ENCODE results near the gene ATP8A1.
A peak's percentile ranks its signal among the peaks of the same experiment; 100 is the strongest.
"Not testable (repeated sequence)": the region's sequence is repeated elsewhere in the genome, so short reads cannot be mapped to it uniquely, and the experiment has no call there.

ATP8A1 gene

GRCh38 chr4:42398171-42398870 lies 258.6 kb downstream of the ATP8A1 start:
- DNase-seq = peak in 1 of 2 donors; percentile 29

- DNase-seq = no peak
Measured at GRCh38 chr4:42397635-42398170, 259.2 kb downstream of the ATP8A1 start.

GRCh38 chr4:42396752-42397634 lies 259.9 kb downstream of the ATP8A1 start, which contains the start of gene SHISA3:
TSS of gene SHISA3 (plus strand) at chr4:42397488. CDS start at chr4:42398057, 569 bp downstream.
- DNase-seq = peak in 1 of 2 donors; percentile 15

GRCh38 chr4:42396361-42396751 lies 260.5 kb downstream of the ATP8A1 start:
- DNase-seq = no peak

GRCh38 chr4:42395595-42395994 lies 261.3 kb downstream of the ATP8A1 start:
- no peak for DNase-seq

- no peak for DNase-seq
Measured at GRCh38 chr4:42392436-42392835, 264.5 kb downstream of the ATP8A1 start.

GRCh38 chr4:42391981-42392380 lies 264.9 kb downstream of the ATP8A1 start:
- DNase-seq = no peak

GRCh38 chr4:42391355-42391664 lies 265.6 kb downstream of the ATP8A1 start:
- DNase-seq = no peak

GRCh38 chr4:42390622-42391354 lies 266.1 kb downstream of the ATP8A1 start:
- DNase-seq = no peak

GRCh38 chr4:42385516-42385915 lies 271.4 kb downstream of the ATP8A1 start:
- DNase-seq = no peak

- DNase-seq = no peak
Measured at GRCh38 chr4:42381666-42382065, 275.2 kb downstream of the ATP8A1 start.

- no peak for DNase-seq
Measured at GRCh38 chr4:42377497-42377896, 279.4 kb downstream of the ATP8A1 start.

GRCh38 chr4:42372303-42372702 lies 284.6 kb downstream of the ATP8A1 start:
- DNase-seq = not testable (repeated sequence)

GRCh38 chr4:42371305-42372252 lies 285.3 kb downstream of the ATP8A1 start:
- DNase-seq = no peak

- DNase-seq = no peak
Measured at GRCh38 chr4:42369489-42369888, 287.4 kb downstream of the ATP8A1 start.

GRCh38 chr4:42366959-42367358 lies 289.9 kb downstream of the ATP8A1 start:
- no peak for DNase-seq

- DNase-seq = no peak
Measured at GRCh38 chr4:42364266-42365053, 292.4 kb downstream of the ATP8A1 start.

GRCh38 chr4:42363614-42364013 lies 293.3 kb downstream of the ATP8A1 start:
- DNase-seq = no peak

- DNase-seq = no peak
Measured at GRCh38 chr4:42362591-42362990, 294.3 kb downstream of the ATP8A1 start.

GRCh38 chr4:42361456-42361855 lies 295.4 kb downstream of the ATP8A1 start:
- DNase-seq = no peak

GRCh38 chr4:42360256-42360669 lies 296.6 kb downstream of the ATP8A1 start:
- no peak for DNase-seq
